Measurements from ENCODE around the gene PTPRB. TPM values are rescaled to one million over a fixed set of nuclear protein-coding genes. Genes with fewer than 3 reads are reported as not detected.
A peak's percentile ranks its signal among the peaks of the same experiment; 100 is the strongest.

PTPRB gene
- total and polyA plus RNA-seq, 11 donors: 17.0 to 41.5 (median 34.2) TPM

- no peaks in the 10 kb centered on the region for H3K9me3 ChIP-seq
Observed at GRCh38 chr12:70608184-70608583, 29.0 kb downstream of the PTPRB start.

GRCh38 chr12:70607107-70607506 lies 30.1 kb downstream of the PTPRB start:
- intact Hi-C loops (cut with DNase I): loop anchor here in 2 of 10 donors (5.0 to 10.0 kb wide), 2 partner anchors 40 to 58 kb away; no protein-coding TSS in a partner anchor
- no peak for TF ChIP-seq POLR2A (IDR thresholded peaks at IDR 0.05)
- Histone ChIP-seq H3K9me3 (no peaks in the 10 kb centered on the region), H3K4me1 (peaks cover 0 to 25% (median 5%) of the 10 kb centered on the region in 12 donors), H3K36me3 (peaks cover 0 to 11% (median 0%) of the 10 kb centered on the region in 9 donors), H3K27ac (peak overlapping the region in 11 of 12 donors; percentile 40 to 90 (median 78)), H3K4me3 (peak overlapping the region; percentile 24 to 73 (median 60)), H3K27me3 (peaks cover 0 to 21% (median 0%) of the 10 kb centered on the region in 9 donors)
- DNase-seq: no peak
- no peak for ATAC-seq

More at GRCh38 chr12:70608184-70608583, 29.0 kb downstream of the PTPRB start:
- no peak for ATAC-seq
- Histone ChIP-seq H3K4me1 (peaks cover 0 to 32% (median 7%) of the 10 kb centered on the region in 12 donors), H3K27me3 (peaks cover 0 to 21% (median 0%) of the 10 kb centered on the region in 9 donors), H3K4me3 (peak overlapping the region; percentile 24 to 73 (median 60)), H3K27ac (peak overlapping the region in 11 of 12 donors; percentile 7 to 90 (median 78)), H3K36me3 (peaks cover 0 to 11% (median 0%) of the 10 kb centered on the region in 9 donors)
- WGBS, 4 donors: 57 to 71% (median 68%) methylated on average over 1 of the region's 1 CpG
- TF ChIP-seq CTCF (IDR thresholded peaks at IDR 0.05) (no peak), POLR2A (IDR thresholded peaks at IDR 0.05) (no peak)
- intact Hi-C loops (cut with DNase I): loop anchor here in 2 of 10 donors (5.0 to 10.0 kb wide), 2 partner anchors 39 to 57 kb away; no protein-coding TSS in a partner anchor
- DNase-seq: no peak

- Histone ChIP-seq H3K4me1 (peaks cover 0 to 16% (median 1%) of the 10 kb centered on the region in 12 donors), H3K27me3 (peaks cover 0 to 21% (median 0%) of the 10 kb centered on the region in 9 donors), H3K9me3 (no peaks in the 10 kb centered on the region), H3K4me3 (peak overlapping the region in 11 of 12 donors; percentile 47 to 73 (median 61)), H3K27ac (peak overlapping the region in 7 of 12 donors; percentile 1 to 87 (median 32)), H3K36me3 (peaks cover 0 to 11% (median 0%) of the 10 kb centered on the region in 9 donors)
- WGBS, 4 donors: 67 to 70% (median 69%) methylated on average over 5 of the region's 5 CpGs
- no peak for ATAC-seq
- TF ChIP-seq POLR2A (IDR thresholded peaks at IDR 0.05) (no peak), CTCF (IDR thresholded peaks at IDR 0.05) (no peak)
- DNase-seq: no peak
- intact Hi-C loops (cut with DNase I): loop anchor here in 2 of 10 donors (5.0 to 10.0 kb wide), 2 partner anchors 41 to 59 kb away; no protein-coding TSS in a partner anchor
Observed at GRCh38 chr12:70605976-70606375, 31.3 kb downstream of the PTPRB start.

GRCh38 chr12:70604662-70605061 lies 32.6 kb downstream of the PTPRB start:
- H3K9me3 ChIP-seq: no peaks in the 10 kb centered on the region
- peak overlapping the region in 9 of 12 donors; percentile 11 to 73 (median 61) for H3K4me3 ChIP-seq
- intact Hi-C loops (cut with DNase I): loop anchor here in 3 of 10 donors (5.0 to 10.0 kb wide), 3 partner anchors 43 to 60 kb away; no protein-coding TSS in a partner anchor
- no peak overlapping the region for H3K27ac ChIP-seq
- H3K36me3 ChIP-seq: peaks cover 0 to 11% (median 0%) of the 10 kb centered on the region in 9 donors
- DNase-seq (no peak), ATAC-seq (no peak)
- H3K27me3 ChIP-seq: peaks cover 0 to 21% (median 0%) of the 10 kb centered on the region in 9 donors
- H3K4me1 ChIP-seq: peaks cover 0 to 11% (median 0%) of the 10 kb centered on the region in 12 donors
- no peak for TF ChIP-seq POLR2A (IDR thresholded peaks at IDR 0.05)
- TF ChIP-seq CTCF (IDR thresholded peaks at IDR 0.05): no peak
- 78 to 89% (median 80%) methylated on average over 4 of the region's 4 CpGs for WGBS, 4 donors
